Left lung (tissue), 10 donors: ENCODE data around the gene PRKAR2A. TPM values are rescaled to one million over a fixed set of nuclear protein-coding genes. Genes with fewer than 3 reads are reported as not detected.
A peak's percentile ranks its signal among the peaks of the same experiment; 100 is the strongest.

Source experiments
- ATAC-seq: fragments of 200-7000 bp; cut with Tn5 transposase; one replicate; pipeline ENCODE4 v1.9.1; 2020; ENCODE audit warnings: moderate library complexity
- DNase-seq, 4 donors: peaks; one replicate each; pipeline ENCODE4 v3.0.0-alpha.2; 2013 to 2020
- H3K27ac ChIP-seq, 2 donors: fragments of 200-600 bp; sonication (generic) in 1 of 2; one replicate each; pipeline versions ENCODE4 v1.5.0 to v1.8.0; 2020 to 2021
- H3K27me3 ChIP-seq, 2 donors: fragments of 200-600 bp; sonication (generic) in 1 of 2; one replicate each; pipeline versions ENCODE4 v1.5.0 to v1.8.0; 2020 to 2021
- H3K36me3 ChIP-seq, 2 donors: fragments of 200-600 bp; sonication (generic) in 1 of 2; one replicate each; pipeline versions ENCODE4 v1.5.0 to v1.8.0; 2020 to 2021
- H3K4me1 ChIP-seq, 2 donors: fragments of 200-600 bp; one replicate each; pipeline ENCODE4 v1.8.0; 2021
- H3K4me3 ChIP-seq, 2 donors: fragments of 200-600 bp; sonication (generic) in 1 of 2; one replicate each; pipeline versions ENCODE4 v1.5.0 to v1.8.0; 2020 to 2021; ENCODE audit warnings: mild to moderate bottlenecking in 1 of 2
- H3K9me3 ChIP-seq, 2 donors: fragments of 200-600 bp; sonication (generic) in 1 of 2; one replicate each; pipeline versions ENCODE4 v1.5.0 to v1.8.0; 2020 to 2021
- CTCF ChIP-seq, 2 donors: fragments of 200-600 bp; sonication (generic) in 1 of 2; IDR thresholded peaks; one replicate each; pipeline versions ENCODE4 v1.5.0 to v1.8.0; 2021; ENCODE audit warnings: antibody characterized with exemption in 2 of 2
- intact Hi-C, 2 donors: fragments of 100-400 bp; cut with DNase I; formaldehyde crosslinking; loops; one replicate each; pipeline versions ENCODE4 v1.11.2 to v1.14.2; 2022
- polyA plus RNA-seq, 6 donors: library from polyadenylated mRNA; unstranded; fragments of 120-200 nt; gene quantifications; one replicate each; pipeline ENCODE4 v1.2.1, GENCODE V29; 2013; ENCODE audit not compliant: insufficient read length in 6 of 6
- total RNA-seq, 2 donors: library from RNA; stranded (reverse); fragmentation: NEBNext Ultra II Directional; extraction: Animal tissue kit (Norgen Biotek cat#: 25700); gene quantifications; one replicate each; pipeline ENCODE4 v1.2.1, GENCODE V29; 2021
- donor health status: DM: no; HTN: yes; CAD: no.
- donor health status: DM: no; HTN: no; CAD: no.

Gene PRKAR2A
- total and polyA plus RNA-seq, 8 donors = 29.4 to 58.1 (median 34.6) TPM

DNA sequence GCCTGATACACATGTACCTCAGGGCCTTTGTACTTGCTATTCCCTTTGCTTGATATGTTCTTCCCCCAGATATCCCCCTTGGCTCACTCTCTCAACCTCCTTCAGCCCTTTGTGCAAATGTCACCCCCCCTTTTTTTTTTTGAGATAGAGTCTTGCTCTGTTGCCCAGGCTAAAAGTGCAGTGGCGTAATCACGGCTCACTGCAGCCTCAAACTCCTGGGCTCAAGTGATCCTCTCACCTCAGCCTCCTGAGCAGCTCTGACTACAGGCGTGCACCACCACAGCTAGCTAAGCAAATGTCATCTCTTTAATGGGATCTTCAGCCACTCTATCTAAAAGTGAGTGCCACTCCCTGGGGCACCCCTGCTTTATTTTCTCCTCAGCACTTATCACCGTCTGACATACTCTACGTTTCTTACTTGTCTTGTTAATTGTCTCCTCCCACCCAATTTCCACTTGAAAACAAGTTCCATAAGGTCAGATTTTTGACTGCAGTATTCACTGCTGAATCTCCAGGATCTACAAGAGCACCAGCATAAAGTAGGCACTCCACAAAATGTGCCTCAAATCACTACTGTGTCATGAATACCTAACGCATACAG lies 145.3 kb downstream of the PRKAR2A start:
- DNase-seq = no peak
- peaks cover 0 to 29% of the 10 kb centered on the region in 2 donors for H3K4me1 ChIP-seq
- H3K4me3 ChIP-seq = no peak overlapping the region
- intact Hi-C loops = no loop called here
- no peak for TF ChIP-seq CTCF (IDR thresholded peaks at IDR 0.05)
- no peaks in the 10 kb centered on the region for H3K9me3 ChIP-seq
- H3K36me3 ChIP-seq = peaks cover 0 to 33% of the 10 kb centered on the region in 2 donors
- no peak overlapping the region for H3K27ac ChIP-seq
- no peaks in the 10 kb centered on the region for H3K27me3 ChIP-seq
- ATAC-seq = no peak

DNA sequence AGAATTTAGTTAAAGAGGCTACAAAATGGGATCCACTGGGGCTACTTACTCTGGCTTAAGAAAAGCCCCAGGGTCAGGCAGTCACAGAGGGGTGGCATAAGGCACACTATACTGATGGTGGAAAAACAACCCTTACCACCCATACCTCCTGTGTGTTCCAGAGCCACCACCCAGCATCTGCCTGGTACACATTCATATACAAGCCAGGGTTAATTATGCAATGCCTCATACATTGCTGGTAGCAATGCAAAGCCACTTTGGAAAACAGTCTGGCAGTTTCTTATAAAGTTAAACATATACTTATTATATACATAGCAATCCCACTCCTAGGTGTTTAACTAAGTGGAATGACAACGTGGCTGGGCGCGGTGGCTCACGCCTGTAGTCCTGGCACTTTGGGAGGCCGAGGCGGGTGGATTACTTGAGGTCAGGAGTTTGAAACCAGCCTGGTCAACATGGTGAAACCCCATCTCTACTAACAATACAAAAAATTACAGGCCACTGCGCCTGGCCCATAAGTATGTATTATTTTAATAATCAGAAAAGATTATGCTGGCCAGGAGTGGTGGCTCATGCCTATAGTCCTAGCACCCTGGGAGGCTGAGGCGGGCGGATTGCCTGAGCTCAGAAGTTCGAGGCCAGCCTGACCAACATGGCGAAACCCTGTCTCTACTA lies 146.8 kb downstream of the PRKAR2A start:
- TF ChIP-seq CTCF (IDR thresholded peaks at IDR 0.05) = no peak
- intact Hi-C loops = no loop called here
- Histone ChIP-seq H3K9me3 (no peaks in the 10 kb centered on the region), H3K27ac (no peak overlapping the region), H3K4me1 (peaks cover 0 to 34% of the 10 kb centered on the region in 2 donors), H3K4me3 (no peak overlapping the region), H3K36me3 (peaks cover 0 to 29% of the 10 kb centered on the region in 2 donors), H3K27me3 (no peaks in the 10 kb centered on the region)
- DNase-seq (no peak), ATAC-seq (no peak)

GRCh38 chr3:48698891-48699290 lies 148.8 kb downstream of the PRKAR2A start:
- Histone ChIP-seq H3K36me3 (peaks cover under 1 to 37% of the 10 kb centered on the region in 2 donors), H3K4me1 (peaks cover 14 to 42% of the 10 kb centered on the region in 2 donors), H3K27ac (no peak overlapping the region), H3K27me3 (no peaks in the 10 kb centered on the region), H3K4me3 (no peak overlapping the region), H3K9me3 (no peaks in the 10 kb centered on the region)
- no peak for TF ChIP-seq CTCF (IDR thresholded peaks at IDR 0.05)
- ATAC-seq (no peak), DNase-seq (peak in 1 of 4 donors; percentile 30)
- intact Hi-C loops = no loop called here

DNA sequence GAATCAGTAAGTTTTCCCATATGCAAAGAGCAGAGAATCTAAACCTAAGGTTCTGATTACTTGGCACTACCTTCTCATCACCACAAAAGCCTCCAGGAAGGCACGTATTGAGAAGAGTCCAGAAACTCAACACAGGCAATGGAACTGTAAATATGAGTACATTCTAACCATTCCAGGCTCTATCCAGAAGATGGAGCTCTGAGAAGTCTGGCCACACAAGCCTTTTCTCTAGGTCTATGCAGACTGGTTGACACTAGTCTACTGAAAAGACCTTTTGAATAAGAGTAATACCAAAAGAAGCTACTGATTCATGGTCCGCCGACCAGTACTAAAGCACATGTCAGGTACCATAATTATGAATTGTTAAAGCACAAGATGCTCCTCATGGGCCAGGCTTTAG lies 149.7 kb downstream of the PRKAR2A start:
- DNase-seq (no peak), ATAC-seq (no peak)
- peaks cover 14 to 41% of the 10 kb centered on the region in 2 donors for H3K4me1 ChIP-seq
- peaks cover 5 to 46% of the 10 kb centered on the region in 2 donors for H3K36me3 ChIP-seq
- no peak overlapping the region for H3K4me3 ChIP-seq
- TF ChIP-seq CTCF (IDR thresholded peaks at IDR 0.05) = no peak
- H3K9me3 ChIP-seq = no peaks in the 10 kb centered on the region
- no peaks in the 10 kb centered on the region for H3K27me3 ChIP-seq
- H3K27ac ChIP-seq = no peak overlapping the region
- intact Hi-C loops = no loop called here

GRCh38 chr3:48696601-48697000 lies 151.1 kb downstream of the PRKAR2A start:
- peaks cover 5 to 60% of the 10 kb centered on the region in 2 donors for H3K36me3 ChIP-seq
- no peaks in the 10 kb centered on the region for H3K9me3 ChIP-seq
- intact Hi-C loops = no loop called here
- ATAC-seq = no peak
- DNase-seq = no peak
- no peak for TF ChIP-seq CTCF (IDR thresholded peaks at IDR 0.05)
- no peaks in the 10 kb centered on the region for H3K27me3 ChIP-seq
- peaks cover 14 to 41% of the 10 kb centered on the region in 2 donors for H3K4me1 ChIP-seq
- no peak overlapping the region for H3K4me3 ChIP-seq
- no peak overlapping the region for H3K27ac ChIP-seq

Other genes starting within 250 kb of the PRKAR2A start
- gene UQCRC1, start 238.2 kb downstream of the PRKAR2A start, total RNA-seq = 100 to 1,000 TPM; 148 to 203 TPM
- 100 to 1,000 TPM; 153 to 174 (median 166) TPM for gene UQCRC1, start 238.2 kb downstream of the PRKAR2A start, polyA plus RNA-seq
- gene TMEM89, start 226.1 kb downstream of the PRKAR2A start, total RNA-seq = not detected
- not detected for gene TMEM89, start 226.1 kb downstream of the PRKAR2A start, polyA plus RNA-seq
- gene SLC26A6, start 212.4 kb downstream of the PRKAR2A start, total RNA-seq = 10 to 100 TPM; 32.0 to 34.9 TPM
- 10 to 100 TPM; 14.0 to 21.8 (median 15.3) TPM for gene SLC26A6, start 212.4 kb downstream of the PRKAR2A start, polyA plus RNA-seq
- 1 to 10 TPM in 1 of 2 donors, under 1 TPM in 1; 0.93 to 1.2 TPM for gene CELSR3, start 185.0 kb downstream of the PRKAR2A start, total RNA-seq
- gene CELSR3, start 185.0 kb downstream of the PRKAR2A start, polyA plus RNA-seq = 1 to 10 TPM in 2 of 6 donors, under 1 TPM in 4; 0.79 to 1.7 (median 0.90) TPM
- gene NCKIPSD, start 162.0 kb downstream of the PRKAR2A start, total RNA-seq = 10 to 100 TPM; 15.6 to 16.0 TPM
- 10 to 100 TPM; 13.4 to 20.5 (median 17.4) TPM for gene NCKIPSD, start 162.0 kb downstream of the PRKAR2A start, polyA plus RNA-seq
- 10 to 100 TPM; 58.6 to 74.5 TPM for gene IP6K2, start 130.7 kb downstream of the PRKAR2A start, total RNA-seq
- 100 to 1,000 TPM; 188 to 231 (median 215) TPM for gene IP6K2, start 130.7 kb downstream of the PRKAR2A start, polyA plus RNA-seq
- gene SLC25A20, start 51.0 kb upstream of the PRKAR2A start, total RNA-seq = 10 to 100 TPM; 15.5 to 24.7 TPM
- 10 to 100 TPM; 12.2 to 14.4 (median 13.5) TPM for gene SLC25A20, start 51.0 kb upstream of the PRKAR2A start, polyA plus RNA-seq
- gene ARIH2, start 71.0 kb upstream of the PRKAR2A start, total RNA-seq = 10 to 100 TPM; 67.9 to 75.9 TPM
- 10 to 100 TPM; 75.1 to 92.4 (median 85.8) TPM for gene ARIH2, start 71.0 kb upstream of the PRKAR2A start, polyA plus RNA-seq
- gene P4HTM, start 142.4 kb upstream of the PRKAR2A start, total RNA-seq = 10 to 100 TPM; 40.2 to 41.8 TPM
- 10 to 100 TPM; 26.6 to 43.1 (median 36.2) TPM for gene P4HTM, start 142.4 kb upstream of the PRKAR2A start, polyA plus RNA-seq
- 100 to 1,000 TPM; 156 to 190 TPM for gene WDR6, start 159.5 kb upstream of the PRKAR2A start, total RNA-seq
- gene WDR6, start 159.5 kb upstream of the PRKAR2A start, polyA plus RNA-seq = 100 to 1,000 TPM; 166 to 217 (median 187) TPM
- gene DALRD3, start 170.7 kb upstream of the PRKAR2A start, total RNA-seq = 10 to 100 TPM; 23.6 to 24.5 TPM
- gene DALRD3, start 170.7 kb upstream of the PRKAR2A start, polyA plus RNA-seq = 10 to 100 TPM; 51.1 to 67.4 (median 62.7) TPM
- 10 to 100 TPM; 83.8 to 92.2 TPM for gene NDUFAF3, start 174.2 kb upstream of the PRKAR2A start, total RNA-seq
- gene NDUFAF3, start 174.2 kb upstream of the PRKAR2A start, polyA plus RNA-seq = 10 to 100 TPM; 50.0 to 72.3 (median 58.6) TPM
- gene IMPDH2, start 181.5 kb upstream of the PRKAR2A start, total RNA-seq = 100 to 1,000 TPM; 136 to 187 TPM
- 100 to 1,000 TPM; 292 to 321 (median 304) TPM for gene IMPDH2, start 181.5 kb upstream of the PRKAR2A start, polyA plus RNA-seq
- 10 to 100 TPM; 71.6 to 74.2 TPM for gene QRICH1, start 246.2 kb upstream of the PRKAR2A start, total RNA-seq
- 10 to 100 TPM; 74.4 to 85.8 (median 77.9) TPM for gene QRICH1, start 246.2 kb upstream of the PRKAR2A start, polyA plus RNA-seq